CD4-positive, alpha-beta T cell treated with Interleukin-10 for 1 hour (primary cell): ENCODE measurements around the gene KDM4F.

Experiments used
- DNase-seq: peaks from one replicate; pipeline ENCODE4 v3.0.0-alpha.2; 2020

The KDM4F gene

DNA sequence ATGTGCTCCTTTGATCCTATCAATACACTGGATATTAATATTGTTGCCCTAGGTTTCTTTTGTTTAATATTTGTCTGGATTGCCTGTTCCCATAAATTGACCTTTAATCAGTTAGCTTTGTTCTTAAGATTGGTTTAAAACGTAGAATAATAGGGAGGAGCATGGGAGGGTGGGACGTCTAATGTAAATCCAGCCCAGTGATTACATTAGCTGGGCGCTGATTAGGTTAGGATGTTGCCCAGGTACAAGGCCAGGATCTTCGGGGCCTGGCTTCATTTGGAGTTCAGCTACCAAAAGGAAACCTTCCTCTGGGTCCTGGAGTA is 17.5 kb downstream of the KDM4F start, which contains the start of gene SRSF8:
TSS of gene SRSF8 (plus strand) at position 204 of the 323 bp plus-strand sequence. CDS start 308 bp downstream, outside the sequence.
- no peak for DNase-seq

DNA sequence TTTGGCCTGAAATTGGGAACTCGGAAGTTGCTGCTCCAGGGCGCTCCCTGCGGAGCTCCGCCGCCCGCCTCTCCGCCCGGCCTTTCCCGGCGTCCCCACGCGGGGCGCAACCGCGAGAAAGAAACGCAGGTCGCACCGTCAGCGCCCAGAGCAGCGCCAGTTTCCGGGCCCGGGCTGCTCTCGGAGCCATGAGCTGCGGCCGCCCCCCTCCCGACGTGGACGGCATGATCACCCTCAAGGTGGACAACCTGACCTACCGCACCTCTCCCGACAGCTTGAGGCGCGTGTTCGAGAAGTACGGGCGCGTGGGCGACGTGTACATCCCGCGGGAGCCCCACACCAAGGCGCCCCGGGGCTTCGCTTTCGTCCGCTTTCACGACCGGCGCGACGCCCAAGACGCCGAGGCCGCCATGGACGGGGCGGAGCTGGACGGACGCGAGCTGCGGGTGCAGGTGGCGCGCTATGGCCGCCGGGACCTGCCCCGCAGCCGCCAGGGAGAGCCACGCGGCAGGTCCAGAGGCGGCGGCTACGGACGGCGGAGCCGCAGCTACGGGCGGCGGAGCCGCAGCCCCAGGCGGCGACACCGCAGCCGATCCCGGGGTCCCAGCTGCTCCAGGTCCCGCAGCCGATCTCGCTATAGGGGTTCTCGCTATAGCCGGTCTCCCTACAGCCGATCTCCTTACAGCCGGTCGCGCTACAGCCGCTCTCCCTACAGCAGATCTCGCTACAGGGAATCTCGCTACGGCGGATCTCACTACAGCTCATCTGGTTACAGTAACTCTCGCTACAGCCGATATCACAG is 18.0 kb downstream of the KDM4F start:
- DNase-seq, result peak; percentile 78

DNA sequence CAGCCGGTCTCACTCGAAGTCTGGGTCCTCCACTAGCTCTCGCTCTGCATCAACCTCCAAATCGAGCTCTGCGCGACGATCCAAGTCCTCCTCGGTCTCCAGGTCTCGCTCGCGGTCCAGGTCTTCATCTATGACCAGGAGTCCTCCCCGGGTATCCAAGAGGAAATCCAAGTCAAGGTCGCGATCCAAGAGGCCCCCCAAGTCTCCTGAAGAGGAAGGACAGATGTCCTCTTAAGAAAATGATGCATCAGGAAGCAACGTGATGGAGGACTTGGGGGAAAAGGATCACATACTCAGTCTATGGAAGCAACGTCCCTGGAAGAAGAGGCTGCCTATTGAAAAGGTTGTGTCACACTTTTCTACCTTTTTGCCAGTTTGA is 18.6 kb downstream of the KDM4F start:
- DNase-seq, result no peak

DNA sequence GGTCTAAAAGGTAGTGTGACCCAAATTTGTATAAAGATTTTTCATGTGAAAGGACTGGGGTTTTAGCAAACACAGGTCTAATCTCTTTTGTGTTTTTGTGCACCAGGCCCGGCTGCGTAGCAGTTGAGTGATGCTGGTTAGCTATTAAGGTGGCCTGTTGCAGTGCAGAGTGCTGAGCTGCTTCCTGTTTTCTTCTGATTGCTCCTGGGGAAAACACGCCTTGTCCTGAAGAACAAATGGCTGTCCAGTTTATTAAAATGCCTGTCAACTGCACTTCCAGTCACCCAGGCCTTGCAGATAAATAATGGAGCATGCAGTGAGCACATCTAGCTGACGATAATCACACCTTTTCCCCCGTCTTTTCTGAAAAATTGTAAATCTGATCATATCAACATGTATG is 19.3 kb downstream of the KDM4F start:
- DNase-seq, result peak; percentile 89

- no peak for DNase-seq
Measured at GRCh38 chr11:95070471-95070870, 21.2 kb downstream of the KDM4F start.

DNA sequence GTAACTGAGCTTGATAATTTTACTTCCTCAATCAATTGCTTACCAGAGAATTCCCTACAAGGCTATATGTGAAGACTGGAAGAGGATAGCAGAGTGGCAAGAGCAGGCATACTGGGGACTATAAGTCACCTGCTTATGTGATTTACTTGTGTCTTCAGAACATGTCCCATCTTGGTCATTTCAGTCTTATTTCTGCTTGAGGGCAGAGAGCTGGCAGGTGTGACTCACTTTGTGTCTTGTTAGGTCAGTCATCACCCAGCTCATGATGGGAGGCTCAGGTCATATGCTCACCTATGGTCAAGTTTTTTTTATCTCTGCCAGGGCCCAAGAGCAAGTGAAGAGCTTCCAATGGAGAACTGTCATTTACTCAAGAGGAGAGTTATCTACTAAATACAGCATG is 23.7 kb downstream of the KDM4F start:
- DNase-seq, result no peak

DNA sequence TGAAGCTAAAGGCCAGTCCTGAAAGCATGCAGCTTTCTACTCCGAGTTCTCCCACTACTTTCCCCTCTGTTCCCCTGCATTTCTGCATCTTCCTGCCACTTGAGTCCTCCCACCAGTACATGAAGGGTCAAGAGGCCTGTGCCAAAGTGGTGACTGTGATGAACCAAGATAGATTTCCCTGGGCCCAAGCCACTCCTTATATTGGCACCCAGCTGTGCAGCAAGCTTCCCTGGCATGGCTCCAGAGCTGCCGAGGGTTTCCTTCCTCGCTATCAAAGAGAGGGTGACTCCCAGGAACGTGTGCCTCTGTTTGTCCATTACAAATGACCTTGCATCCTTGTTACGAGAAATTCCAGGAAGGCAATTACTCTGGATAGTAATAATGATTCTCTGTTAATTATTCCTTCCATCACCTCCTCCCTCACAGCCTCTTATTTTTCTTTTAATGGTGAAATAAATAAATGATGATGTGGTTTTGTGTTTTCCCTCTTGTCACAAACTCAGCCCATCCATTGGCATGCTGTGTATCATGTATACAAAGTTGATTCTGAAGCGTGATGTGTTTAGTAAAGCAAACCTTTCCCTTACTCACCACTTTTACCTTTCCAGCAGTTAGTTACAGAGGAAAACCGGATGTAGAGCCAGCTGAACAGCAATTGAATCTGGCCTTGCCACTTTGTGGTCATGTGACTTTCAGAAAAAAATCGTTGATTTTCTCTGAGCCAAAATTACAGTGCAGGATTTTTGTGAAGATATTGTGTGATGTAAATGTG is 25.8 kb downstream of the KDM4F start:
- no peak for DNase-seq

- DNase-seq, result no peak
Measured at GRCh38 chr11:95076416-95076815, 27.2 kb downstream of the KDM4F start.

- no peak for DNase-seq
Measured at GRCh38 chr11:95076981-95077380, 27.8 kb downstream of the KDM4F start.

DNA sequence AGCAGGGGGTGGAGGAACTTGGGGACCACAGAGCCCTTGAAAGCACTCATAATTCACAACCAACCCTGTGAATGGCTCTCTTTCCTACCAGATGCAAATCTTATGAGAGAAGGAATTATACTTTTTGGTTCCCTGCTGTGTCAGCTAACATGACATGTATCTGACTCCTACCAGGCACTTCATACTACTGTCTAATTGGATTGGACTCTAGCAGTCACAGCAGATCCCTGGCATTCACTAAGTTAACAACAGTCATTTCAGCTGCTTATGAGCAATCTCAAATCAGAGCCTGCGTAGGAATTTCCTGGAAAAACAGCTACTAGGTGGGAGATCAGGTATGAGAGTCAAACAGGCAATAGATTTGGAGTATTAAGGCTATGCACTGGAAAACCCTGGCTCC is 29.3 kb downstream of the KDM4F start:
- no peak for DNase-seq

DNA sequence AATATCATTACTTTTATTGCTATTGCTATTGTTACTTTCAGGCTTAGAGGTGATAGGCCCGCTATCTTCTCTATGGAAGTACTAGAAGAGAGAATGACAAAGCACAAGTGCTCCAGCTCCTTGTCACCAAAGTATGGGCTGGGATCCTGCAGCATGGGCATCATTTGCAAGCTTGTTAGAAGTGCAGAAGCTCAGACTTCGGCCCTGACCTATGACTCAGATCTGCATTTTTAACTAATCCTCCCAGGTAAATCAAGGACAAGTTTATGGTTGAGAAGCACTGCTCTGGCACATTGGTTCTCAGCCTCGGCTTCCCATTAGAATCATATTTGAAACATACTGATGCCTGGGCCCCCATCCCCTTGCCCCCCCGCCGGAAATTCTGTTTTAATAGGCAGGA is 31.8 kb downstream of the KDM4F start:
- DNase-seq, result no peak

DNA sequence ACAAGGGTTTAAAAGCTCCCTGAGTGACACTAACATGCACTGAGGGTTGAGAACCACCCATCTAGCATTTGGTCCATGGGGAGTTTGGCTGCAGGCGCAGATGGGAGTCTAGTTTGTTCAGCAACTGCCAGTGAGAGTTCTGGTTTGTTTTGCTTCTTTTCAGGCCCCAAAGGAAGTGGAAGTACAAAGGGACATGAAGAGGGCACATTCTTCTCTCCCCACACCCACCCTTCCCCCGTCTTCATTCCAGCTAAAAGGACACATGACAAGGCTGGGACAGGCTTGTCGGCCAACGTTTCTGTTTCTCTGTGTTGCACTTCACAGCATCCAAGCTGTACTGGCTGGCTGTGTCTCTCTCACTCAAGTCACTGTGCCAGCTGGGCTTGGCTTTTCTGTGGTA is 32.2 kb downstream of the KDM4F start:
- no peak for DNase-seq

GRCh38 chr11:95082576-95083001 is 33.4 kb downstream of the KDM4F start:
- DNase-seq, result no peak

DNA sequence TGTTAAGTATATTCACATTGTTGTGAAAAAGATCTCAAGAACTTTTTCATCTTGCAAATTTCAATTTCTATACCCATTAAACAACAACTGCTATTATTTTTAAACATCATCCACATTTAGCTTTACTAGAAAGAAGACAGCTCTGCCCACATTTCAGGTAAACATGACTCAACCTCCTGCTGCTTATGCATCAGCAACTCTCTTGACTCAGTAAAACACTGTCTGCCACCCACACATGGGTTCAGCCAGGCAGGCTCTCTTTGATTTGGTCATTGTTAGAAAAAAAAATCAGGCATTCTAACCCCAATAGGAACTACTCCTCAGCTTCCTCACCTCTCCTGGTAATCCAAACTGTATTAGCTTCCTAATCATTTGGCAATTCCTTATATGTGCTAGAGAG is 35.3 kb downstream of the KDM4F start:
- no peak for DNase-seq

- no peak for DNase-seq
Measured at GRCh38 chr11:95085117-95085816, 36.0 kb downstream of the KDM4F start.

GRCh38 chr11:95086151-95086550 is 36.9 kb downstream of the KDM4F start:
- DNase-seq, result no peak

GRCh38 chr11:95086836-95087570 is 37.8 kb downstream of the KDM4F start:
- no peak for DNase-seq

- DNase-seq, result peak; percentile 47
Measured at GRCh38 chr11:95088946-95089619, 39.9 kb downstream of the KDM4F start.

DNA sequence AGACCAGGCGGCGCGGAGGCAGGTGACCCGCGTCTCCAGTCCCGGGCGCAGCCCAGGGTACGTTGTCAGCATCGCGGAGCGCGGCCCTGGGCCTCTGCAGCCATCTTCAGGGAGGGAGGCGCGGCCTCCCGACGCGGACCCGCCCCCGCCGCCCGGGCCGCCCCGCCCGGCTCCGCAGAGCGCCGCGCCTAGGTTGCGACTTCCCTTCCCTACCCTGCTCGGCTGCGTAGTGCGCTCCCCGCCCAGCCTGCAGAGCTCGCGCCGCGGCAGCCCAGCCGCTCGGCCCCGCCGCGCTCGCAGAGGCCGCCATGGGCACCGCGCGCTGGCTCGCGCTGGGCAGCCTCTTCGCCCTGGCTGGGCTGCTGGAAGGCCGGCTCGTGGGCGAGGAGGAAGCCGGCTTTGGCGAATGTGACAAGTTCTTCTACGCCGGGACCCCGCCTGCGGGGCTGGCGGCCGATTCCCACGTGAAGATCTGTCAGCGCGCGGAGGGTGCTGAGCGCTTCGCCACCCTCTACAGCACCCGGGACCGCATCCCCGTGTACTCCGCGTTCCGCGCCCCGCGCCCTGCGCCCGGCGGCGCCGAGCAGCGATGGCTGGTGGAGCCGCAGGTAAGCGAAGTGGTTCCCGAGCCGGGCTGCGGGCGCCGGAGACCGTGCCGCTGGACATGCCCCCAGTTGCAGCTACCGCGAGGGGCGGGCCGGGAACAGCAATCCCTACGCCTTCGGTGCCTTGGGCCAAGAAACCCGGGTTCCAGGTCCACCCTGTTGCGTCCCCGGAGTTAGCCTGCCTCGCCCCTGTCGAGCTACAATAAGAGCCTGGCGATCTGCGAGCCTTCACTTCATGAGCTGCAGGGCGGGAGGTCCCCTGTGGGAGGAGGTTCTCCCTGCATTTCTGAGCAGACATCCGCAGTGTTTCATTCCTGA is 40.7 kb downstream of the KDM4F start, which contains the start of gene ENDOD1:
TSS of gene ENDOD1 (plus strand) at position 227 of the 923 bp plus-strand sequence. CDS start at position 309, 82 bp downstream.
- DNase-seq, result peak; percentile 87

GRCh38 chr11:95091663-95092180 is 42.5 kb downstream of the KDM4F start:
- DNase-seq, result no peak
